ENCODE measurements around the gene PSMD7.

DNA sequence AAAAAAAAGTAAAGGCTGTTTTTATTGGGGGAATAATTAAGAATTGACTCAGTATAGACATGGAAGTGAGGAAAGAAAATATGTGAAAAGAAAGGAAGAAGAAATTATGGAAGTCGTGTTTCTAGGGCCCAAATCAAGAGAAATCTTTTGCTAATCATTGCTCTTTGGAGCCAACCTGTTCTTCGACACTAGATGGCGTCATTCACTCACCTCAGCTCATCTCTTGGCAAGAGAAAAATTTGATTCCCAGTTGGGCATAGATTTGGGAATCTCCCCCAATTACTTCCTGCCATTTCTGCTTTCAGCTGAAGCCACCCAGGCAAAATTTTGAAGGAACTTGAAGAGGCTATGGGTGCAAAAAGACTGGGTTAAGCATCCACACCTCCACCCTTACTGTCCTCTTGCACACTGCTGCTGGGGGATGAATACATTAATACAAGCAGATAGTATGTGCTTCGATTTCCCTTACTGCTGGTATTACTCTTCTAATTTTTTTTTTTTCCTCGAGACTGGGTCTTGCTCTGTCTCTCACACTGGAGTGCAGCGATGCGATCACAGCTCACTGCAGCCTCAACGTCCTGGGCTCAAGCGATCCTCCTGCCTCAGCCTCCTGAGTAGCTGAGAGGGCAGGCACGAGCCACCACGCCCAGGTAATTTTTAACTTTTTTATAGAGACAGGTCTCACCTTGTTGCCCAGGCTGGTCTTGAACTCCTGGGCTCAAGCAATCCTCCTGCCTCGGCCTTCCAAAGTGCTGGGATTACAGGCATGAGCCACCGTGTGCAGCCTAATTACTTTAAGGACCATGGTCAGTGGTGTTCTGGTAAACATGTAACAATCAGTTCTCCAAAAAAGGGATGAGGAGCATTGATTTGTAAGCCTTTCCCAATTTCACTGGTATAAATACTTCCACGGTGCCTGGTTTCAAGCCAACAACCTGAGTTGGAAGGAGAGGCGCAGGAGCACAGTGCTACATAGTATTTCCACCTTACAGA, 13.5 kb downstream of the PSMD7 start:
- TF ChIP-seq EZH2 (IDR thresholded peaks at IDR 0.05; ENCODE audit: borderline replicate concordance, low read length) = no peak
- TF ChIP-seq, protein P1, sequence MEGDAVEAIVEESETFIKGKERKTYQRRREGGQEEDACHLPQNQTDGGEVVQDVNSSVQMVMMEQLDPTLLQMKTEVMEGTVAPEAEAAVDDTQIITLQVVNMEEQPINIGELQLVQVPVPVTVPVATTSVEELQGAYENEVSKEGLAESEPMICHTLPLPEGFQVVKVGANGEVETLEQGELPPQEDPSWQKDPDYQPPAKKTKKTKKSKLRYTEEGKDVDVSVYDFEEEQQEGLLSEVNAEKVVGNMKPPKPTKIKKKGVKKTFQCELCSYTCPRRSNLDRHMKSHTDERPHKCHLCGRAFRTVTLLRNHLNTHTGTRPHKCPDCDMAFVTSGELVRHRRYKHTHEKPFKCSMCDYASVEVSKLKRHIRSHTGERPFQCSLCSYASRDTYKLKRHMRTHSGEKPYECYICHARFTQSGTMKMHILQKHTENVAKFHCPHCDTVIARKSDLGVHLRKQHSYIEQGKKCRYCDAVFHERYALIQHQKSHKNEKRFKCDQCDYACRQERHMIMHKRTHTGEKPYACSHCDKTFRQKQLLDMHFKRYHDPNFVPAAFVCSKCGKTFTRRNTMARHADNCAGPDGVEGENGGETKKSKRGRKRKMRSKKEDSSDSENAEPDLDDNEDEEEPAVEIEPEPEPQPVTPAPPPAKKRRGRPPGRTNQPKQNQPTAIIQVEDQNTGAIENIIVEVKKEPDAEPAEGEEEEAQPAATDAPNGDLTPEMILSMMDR (conservative IDR thresholded peaks at IDR 0.05 in 1 of 2, IDR thresholded peaks at IDR 0.05 in 1 of 2; ENCODE audit: extremely low read depth in 1 of 2, insufficient read depth in 1 of 2, low read depth in 1 of 2, low read length in 2 of 2) = peak; percentile 73 to 79

Data from mammary epithelial cell (primary cell).